RPMI7951 (cell line): ENCODE data around the gene RPSA. TPM values are rescaled to one million over a fixed set of nuclear protein-coding genes. Genes with fewer than 3 reads are reported as not detected.
"Not testable (repeated sequence)": the region's sequence is repeated elsewhere in the genome, so short reads cannot be mapped to it uniquely, and the experiment has no call there.

Source experiments
- DNase-seq: peaks from one replicate; pipeline ENCODE4 v3.0.0-alpha.2; 2012; ENCODE audit warnings: low read depth
- total RNA-seq: library from RNA; depleted of rRNA; stranded (reverse); fragments of >200 nt; shearing (Covaris generic); gene quantifications from 2 replicates; pipeline ENCODE4 v1.2.3, GENCODE V29; 2014

Gene RPSA
- total RNA-seq, 1 experiment from 2014 or later: 2,327 TPM

DNA sequence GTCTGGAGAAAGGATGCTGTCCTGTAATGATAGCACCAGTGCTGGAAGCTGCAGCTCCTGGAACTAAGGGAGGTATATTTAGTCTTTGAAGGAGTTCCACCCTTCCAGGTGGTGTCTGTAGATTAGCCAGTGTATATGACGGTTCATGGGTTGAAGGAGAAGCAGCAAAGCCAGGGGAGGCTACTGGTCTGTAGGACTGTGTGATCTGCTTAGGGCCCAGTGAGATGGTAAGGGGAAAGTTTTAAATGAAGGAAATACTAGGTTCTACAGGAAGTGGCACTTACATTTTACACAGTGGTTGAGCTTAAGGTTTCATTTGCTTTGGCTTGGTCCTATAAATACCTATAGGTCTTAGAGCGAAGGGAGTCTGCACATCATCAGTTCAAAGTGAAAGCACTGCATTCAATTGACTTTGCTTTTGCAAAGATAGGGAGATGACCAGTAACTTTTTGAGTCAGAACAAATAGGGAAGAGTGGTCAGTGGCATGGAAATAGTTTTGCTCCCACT lies 17.7 kb upstream of the RPSA start:
- no peak for DNase-seq

GRCh38 chr3:39390181-39390580 lies 16.3 kb upstream of the RPSA start:
- no peak for DNase-seq

DNA sequence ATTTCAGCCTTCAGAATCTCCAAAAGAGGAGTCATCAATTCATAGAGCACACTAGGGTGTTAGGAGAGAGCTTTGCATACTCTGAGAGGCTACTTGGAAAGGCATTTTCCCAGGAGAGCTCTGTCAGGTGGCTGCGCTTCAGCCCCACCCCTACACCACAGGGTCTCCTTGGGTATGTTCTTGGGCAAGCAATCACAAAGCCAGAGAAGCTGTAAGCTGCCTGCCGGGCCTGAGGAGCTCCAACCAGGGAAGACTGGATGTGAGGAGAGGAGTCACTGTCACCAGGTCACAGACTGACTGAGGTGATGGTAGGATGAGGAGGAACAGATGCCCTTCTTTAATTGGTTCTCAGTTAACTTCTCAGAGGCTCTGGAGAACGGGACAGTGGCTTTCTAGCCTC lies 9.8 kb upstream of the RPSA start:
- no peak for DNase-seq

DNA sequence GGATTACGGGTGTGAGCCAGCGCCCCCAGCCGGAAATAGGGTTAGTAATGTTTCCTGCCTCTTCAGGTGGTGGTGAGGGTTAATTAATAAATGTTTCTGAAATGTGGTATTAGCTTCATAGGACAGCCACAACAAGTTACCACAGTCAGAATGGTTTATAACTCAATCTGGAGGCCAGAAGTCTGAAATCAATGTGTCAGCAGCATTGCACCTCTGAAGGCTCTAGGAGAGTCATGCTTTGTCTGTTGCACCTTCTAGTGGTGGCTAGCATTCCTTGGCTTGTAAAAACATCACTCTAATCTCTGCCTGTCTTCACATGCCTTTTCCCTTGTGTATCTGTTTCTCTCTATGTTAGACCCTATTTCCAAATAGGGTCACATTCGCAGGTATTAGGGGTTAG lies 7.8 kb upstream of the RPSA start:
- DNase-seq: no peak

GRCh38 chr3:39401983-39402382 lies 4.5 kb upstream of the RPSA start:
- no peak for DNase-seq

DNA sequence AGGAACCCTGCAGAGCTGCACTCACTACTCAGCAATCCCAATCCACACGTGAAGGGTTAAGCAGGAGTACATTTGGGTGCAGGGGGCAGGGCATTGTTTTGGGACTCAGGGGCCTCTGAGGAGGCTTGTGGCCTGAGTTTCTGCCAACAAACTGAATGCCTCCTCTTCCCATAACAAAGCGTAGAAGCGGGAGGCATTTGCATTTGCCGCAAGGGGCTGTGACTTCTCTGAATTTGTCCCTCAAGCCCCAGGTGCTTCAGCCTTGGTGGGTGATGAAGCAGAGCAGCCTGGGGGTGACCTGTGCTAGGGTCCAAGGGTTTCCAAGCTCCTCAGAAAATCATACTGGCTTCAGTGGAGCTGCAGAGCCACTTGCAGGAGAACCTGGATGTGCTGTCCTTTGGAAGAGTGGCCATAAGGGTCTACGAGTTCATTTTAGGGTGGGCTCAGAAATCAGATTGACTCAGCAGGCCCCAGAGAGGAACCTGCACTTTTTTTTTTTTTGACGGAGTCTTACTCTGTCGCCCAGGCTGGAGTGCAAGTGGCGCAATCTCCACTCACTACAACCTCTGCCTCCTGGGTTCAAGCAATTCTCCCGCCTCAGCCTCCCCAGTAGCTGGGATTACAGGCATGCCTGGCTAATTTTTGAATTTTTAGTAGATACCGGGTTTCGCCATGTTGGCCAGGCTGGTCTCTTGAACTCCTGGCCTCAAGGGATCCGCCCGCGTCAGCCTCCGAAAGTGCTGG lies 1.4 kb upstream of the RPSA start:
- no peak for DNase-seq

GRCh38 chr3:39405687-39406367 lies 693 bp upstream of the RPSA start:
- no peak for DNase-seq

DNA sequence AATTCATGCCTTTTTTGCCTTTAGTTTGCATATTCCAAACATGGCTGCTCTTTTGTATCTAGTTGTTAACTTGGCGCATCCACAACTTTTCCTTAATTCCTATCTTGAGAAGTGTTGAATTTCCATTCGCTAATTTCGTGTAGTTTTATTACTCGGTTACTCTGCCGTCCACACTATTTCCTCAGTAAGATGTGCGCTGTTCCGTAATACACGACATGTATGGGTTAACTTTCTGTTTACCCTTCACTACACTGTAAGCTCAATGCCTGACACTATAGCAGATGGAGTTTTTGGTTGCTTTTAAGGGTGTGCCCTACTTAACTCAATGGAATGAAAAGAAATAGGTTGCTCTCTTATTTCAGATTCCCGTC lies 724 bp downstream of the RPSA start:
- no peak for DNase-seq

GRCh38 chr3:39407773-39408492 lies 1.4 kb downstream of the RPSA start:
- no peak for DNase-seq

DNA sequence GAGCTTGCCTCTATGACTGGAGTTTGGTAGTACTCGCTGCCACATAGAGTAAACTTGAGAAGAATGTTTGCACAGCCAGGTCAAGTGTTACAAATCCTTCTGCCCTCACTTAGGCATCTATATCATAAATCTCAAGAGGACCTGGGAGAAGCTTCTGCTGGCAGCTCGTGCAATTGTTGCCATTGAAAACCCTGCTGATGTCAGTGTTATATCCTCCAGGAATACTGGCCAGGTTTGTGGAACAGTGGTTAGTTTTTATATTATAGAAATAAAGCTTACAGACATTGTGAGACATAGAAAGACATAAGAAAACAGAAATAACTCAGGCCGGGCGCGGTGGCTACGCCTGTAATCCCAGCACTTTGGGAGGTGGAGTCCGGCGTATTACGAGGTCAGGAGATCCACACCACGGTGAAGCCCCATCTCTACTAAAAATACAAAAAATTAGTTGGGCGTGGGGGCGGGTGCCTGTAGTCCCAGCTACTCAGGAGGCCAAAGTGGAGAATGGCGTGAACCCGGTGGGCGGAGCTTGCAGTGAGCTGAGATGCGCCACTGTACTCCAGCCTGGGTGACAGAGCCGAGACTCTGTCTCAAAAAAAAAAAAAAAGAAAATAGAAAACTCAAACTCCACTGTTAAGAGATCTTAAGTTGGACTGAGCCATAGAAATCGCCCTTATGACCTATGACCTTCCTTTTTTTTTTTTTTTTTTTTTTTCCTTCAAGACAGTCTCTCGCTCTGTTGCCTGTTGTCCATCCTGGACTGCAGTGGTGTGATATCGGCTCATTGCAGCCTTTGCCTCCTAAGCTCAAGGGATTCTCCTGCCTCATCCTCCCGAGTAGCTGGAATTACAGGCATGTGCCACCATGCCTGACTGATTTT lies 2.2 kb downstream of the RPSA start:
- no peak for DNase-seq

- DNase-seq: no peak
Measured at GRCh38 chr3:39409514-39410136, 3.1 kb downstream of the RPSA start.

DNA sequence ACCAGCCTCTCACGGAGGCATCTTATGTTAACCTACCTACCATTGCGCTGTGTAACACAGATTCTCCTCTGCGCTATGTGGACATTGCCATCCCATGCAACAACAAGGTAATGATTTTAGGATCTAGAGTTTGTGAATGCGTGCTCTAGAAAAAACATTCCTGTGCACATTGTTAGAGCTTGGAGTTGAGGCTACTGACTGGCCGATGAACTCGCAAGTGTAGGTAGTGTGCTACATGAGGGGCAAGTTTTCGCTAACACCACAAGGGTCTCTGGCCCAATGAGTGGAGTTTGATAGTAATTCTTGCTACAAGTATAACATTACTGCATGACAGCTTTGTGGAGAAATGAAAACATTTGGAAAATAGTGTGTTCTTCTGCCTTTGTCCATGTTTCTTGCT lies 4.4 kb downstream of the RPSA start:
- no peak for DNase-seq

DNA sequence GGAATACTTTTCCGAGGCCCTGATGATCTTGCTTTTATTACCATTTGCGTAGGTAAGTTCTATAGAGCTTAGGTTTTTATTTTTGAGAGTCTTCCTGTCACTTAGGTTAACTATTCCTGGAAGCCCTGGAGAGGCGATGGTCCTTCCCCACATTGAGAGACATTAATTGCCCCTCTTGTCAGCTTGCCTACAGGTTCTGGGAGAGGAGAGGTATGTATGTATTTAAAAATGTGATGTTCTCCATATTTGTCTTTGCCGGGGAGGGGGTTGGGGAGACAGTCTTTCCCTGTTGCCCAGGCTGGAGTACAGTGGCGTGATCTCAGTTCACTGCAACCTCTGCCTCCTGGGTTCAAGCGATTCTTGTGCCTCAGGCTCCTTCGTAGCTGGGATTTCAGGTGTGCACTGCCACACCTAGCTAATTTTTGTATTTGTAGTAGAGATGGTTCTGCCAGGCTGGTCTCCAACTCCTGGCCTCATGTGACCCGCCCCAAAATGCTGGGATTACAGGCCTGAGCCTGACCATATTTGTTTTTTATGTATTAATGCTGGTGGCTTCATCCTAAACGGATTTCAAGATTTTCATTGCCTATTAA lies 6.2 kb downstream of the RPSA start:
- DNase-seq: no peak

DNA sequence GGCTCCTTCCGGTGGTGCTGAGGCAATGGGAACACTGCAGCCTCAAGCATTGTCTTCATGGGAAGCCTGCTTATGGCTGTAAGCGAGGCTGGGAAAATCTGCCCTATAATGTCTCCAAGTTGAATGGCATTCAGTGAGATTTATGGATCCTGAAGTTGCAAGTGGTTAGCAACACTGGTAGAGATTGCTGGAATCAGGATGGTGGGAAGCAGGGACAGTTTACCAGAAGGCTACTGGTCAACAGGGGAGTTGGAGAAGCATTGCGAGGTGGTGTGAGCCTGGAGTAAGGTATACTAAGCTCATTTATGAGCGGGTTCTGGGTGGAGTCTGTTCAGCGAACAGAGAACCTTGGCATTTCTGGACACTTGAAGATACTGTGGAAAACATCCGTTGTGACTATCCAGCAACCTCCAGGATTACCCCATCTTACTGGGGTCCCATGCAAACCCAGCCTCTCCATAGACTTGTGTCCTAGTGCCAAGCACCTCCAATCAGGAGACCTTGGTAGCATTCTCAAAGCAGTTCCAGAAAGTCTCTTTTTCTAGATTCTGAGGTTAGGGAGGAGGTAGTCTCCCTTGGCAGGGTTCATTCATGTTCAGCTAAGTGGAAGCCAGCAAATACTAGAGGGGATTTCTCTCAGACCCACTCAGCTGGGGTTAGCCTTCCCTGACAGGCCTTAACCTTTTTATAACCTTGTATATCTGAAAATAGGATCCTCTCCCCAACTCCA lies 7.3 kb downstream of the RPSA start:
- DNase-seq: no peak

GRCh38 chr3:39414421-39414907 lies 7.9 kb downstream of the RPSA start:
- DNase-seq: no peak

- not testable (repeated sequence) for DNase-seq
Measured at GRCh38 chr3:39415302-39415701, 8.8 kb downstream of the RPSA start.

- DNase-seq: no peak
Measured at GRCh38 chr3:39415983-39416382, 9.5 kb downstream of the RPSA start.

- DNase-seq: not testable (repeated sequence)
Measured at GRCh38 chr3:39416998-39417397, 10.5 kb downstream of the RPSA start.

- DNase-seq: not testable (repeated sequence)
Measured at GRCh38 chr3:39418556-39419225, 12.2 kb downstream of the RPSA start.
